Measurements from ENCODE around the gene ASB13.

DNA sequence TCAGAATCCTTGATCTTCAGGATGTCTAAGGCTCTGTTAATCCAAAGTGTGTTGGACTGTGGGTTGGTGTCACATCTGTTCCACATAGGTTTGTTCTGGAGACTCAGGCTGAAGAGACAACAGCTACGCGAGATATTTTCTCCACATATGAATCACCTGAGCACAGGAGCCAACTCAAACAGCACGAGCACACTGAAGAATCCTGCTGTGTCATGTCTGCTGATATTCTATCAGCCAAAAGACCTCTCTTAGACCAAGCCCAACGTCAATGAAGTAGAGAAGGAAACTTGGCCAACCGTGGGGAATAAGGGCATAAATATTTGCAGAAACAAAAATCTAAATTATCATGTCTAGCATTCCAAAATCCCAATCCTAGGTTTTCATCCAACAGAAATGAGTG, 15.5 kb upstream of the ASB13 start:
- no peak for TF ChIP-seq EZH2 (IDR thresholded peaks at IDR 0.05)
- no peak for TF ChIP-seq POLR2AphosphoS5 (IDR thresholded peaks at IDR 0.05; ENCODE audit: borderline replicate concordance, low read depth, low read length)
- TF ChIP-seq FOXP2 (optimal IDR thresholded peaks at IDR 0.05; ENCODE audit: control extremely low read depth, extremely low read length, insufficient read depth), result no peak

Measured in SK-N-MC (cell line).